ENCODE measurements around the gene FAM20A. TPM values are rescaled to one million over a fixed set of nuclear protein-coding genes. Genes with fewer than 3 reads are reported as not detected.

Gene FAM20A
- total and polyA plus RNA-seq, 2 donors (not counting 1 experiment from before 2014, with no cell fraction given) = not detected

DNA sequence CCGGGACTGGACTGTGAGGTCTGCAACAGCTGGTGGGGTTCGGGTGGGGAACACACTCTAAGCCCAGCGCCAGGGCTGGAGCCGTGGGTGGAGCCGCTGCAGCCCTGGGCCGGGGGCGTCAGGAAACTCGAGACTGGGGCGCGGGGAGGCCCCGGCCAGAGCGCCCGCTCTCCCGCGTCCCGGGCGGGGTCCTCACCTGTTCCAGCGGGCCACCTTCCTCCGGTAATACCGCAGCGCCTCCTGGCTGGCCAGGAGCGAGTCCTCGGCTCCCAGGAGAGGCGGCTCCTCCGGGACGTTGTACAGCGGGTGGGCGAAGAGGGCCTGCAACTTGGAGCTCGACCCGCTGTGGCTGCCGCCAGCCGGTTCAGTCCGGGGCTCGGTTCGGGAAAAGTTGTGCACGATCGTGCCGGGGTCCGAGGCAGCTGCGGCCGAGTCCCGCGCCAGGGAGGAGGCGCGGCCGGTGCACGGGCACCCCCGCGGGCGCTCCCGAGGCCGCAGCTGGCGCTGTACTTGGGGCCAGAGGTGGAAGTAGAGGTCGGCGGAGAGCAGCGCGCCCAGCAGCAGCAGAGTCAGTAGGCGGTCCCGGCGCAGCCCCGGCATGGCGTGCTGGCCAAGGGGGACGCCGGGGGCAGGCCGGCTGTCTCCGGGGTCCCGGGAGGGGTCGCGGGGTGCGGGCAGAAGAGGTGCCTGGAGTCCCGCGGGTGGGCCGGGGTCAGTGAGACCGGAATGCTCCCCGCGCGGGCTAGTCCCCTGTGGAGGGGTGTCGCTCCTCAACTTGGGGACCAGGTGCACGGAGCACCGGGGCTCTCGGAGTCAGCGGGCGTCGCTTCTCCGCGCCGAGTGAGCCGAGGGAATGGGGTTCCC lies 868 bp downstream of the FAM20A start:
- no peaks in the 10 kb centered on the region for H3K9me3 ChIP-seq (ENCODE audit: control extremely low read depth in 1 of 3, control insufficient read depth in 2 of 3, insufficient read depth in 1 of 3, low read length in 2 of 3)
- H3K27ac ChIP-seq (ENCODE audit: low read length in 2 of 2) = no peak overlapping the region
- H3K4me1 Mint-ChIP-seq = peaks cover 16% of the 10 kb centered on the region
- intact Hi-C loops (cut with micrococcal nuclease) = no loop called here
- peak overlapping the region; percentile 60 for H3K4me2 ChIP-seq (replicated peaks; ENCODE audit: low read depth, low read length, poor library complexity, severe bottlenecking)
- H3K4me1 ChIP-seq (ENCODE audit: control insufficient read depth in 2 of 2, insufficient read depth in 2 of 2, low read length in 2 of 2) = peaks cover 9 to 19% of the 10 kb centered on the region in 2 donors
- TF ChIP-seq, protein P1, sequence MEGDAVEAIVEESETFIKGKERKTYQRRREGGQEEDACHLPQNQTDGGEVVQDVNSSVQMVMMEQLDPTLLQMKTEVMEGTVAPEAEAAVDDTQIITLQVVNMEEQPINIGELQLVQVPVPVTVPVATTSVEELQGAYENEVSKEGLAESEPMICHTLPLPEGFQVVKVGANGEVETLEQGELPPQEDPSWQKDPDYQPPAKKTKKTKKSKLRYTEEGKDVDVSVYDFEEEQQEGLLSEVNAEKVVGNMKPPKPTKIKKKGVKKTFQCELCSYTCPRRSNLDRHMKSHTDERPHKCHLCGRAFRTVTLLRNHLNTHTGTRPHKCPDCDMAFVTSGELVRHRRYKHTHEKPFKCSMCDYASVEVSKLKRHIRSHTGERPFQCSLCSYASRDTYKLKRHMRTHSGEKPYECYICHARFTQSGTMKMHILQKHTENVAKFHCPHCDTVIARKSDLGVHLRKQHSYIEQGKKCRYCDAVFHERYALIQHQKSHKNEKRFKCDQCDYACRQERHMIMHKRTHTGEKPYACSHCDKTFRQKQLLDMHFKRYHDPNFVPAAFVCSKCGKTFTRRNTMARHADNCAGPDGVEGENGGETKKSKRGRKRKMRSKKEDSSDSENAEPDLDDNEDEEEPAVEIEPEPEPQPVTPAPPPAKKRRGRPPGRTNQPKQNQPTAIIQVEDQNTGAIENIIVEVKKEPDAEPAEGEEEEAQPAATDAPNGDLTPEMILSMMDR (IDR thresholded peaks at IDR 0.05) = no peak
- TF ChIP-seq EZH2 (IDR thresholded peaks at IDR 0.05; ENCODE audit: borderline replicate concordance, insufficient read depth, low read depth, low read length, poor library complexity, severe bottlenecking) = no peak
- ChIA-PET POLR2A (no interaction called here), CTCF (no interaction called here)
- no peak overlapping the region for H3K27ac Mint-ChIP-seq
- peaks cover 0 to 47% (median 33%) of the 10 kb centered on the region in 4 experiments for H3K27me3 ChIP-seq (replicated peaks in 1 of 4; ENCODE audit: control extremely low read depth in 1 of 4, control insufficient read depth in 3 of 4, insufficient read depth in 4 of 4, low read length in 3 of 4)
- DNase-seq (peak; percentile 8), ATAC-seq (ENCODE audit: low read depth) (no peak)
- H2AFZ ChIP-seq (ENCODE audit: insufficient read depth, low read depth, low read length, poor library complexity, severe bottlenecking) = peak overlapping the region; percentile 22
- H3K9ac ChIP-seq (ENCODE audit: low read length) = no peak overlapping the region
- no peaks in the 10 kb centered on the region for H3K79me2 ChIP-seq (ENCODE audit: control insufficient read depth, insufficient read depth, low read length)
- peaks cover 3% of the 10 kb centered on the region for H3K9me3 Mint-ChIP-seq (ENCODE audit: insufficient read depth)
- peak overlapping the region in 1 of 5 experiments; percentile 15 for H3K4me3 ChIP-seq (ENCODE audit: control extremely low read depth in 1 of 5, extremely low read depth in 1 of 5, insufficient read depth in 1 of 5, low read depth in 2 of 5, low read length in 4 of 5)
- peaks cover 62% of the 10 kb centered on the region for H3K27me3 Mint-ChIP-seq
- 3% methylated on average over 88 of the region's 88 CpGs for WGBS (ENCODE audit: insufficient coverage)
- no peaks in the 10 kb centered on the region for H3K36me3 ChIP-seq (replicated peaks in 1 of 2; ENCODE audit: control extremely low read depth in 1 of 2, control insufficient read depth in 1 of 2, extremely low read depth in 1 of 2, insufficient read depth in 2 of 2, low read length in 1 of 2)
- H4K20me1 ChIP-seq (ENCODE audit: control insufficient read depth, insufficient read depth, low read length, poor library complexity, severe bottlenecking) = no peaks in the 10 kb centered on the region
- H3K4me3 Mint-ChIP-seq = peak overlapping the region; percentile 81

DNA sequence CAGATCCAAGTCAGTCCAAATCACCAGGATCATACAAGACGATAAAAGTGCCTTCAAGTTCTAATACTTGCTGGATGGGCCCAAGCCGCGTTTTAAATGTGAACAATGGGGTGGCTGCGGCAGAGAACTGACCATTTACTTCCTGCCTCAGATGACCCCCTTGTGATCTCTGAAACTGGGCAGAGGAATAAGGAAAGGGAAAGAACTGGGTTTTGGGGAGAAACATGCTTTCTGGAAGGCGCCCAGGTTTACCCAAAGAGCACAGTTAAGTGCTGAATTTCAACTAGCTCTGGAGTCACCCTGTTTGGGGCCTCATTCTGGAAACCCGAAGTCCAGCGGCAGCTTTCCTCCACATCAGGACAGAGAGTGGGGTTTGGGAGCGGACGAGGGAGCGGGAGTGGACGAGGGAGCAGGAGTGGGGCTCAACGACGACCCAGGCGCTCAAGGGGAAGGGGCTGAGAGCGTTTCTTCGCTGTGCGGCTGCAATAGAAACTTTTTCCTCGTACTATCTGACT lies 1.6 kb downstream of the FAM20A start:
- Histone ChIP-seq H4K20me1 (ENCODE audit: control insufficient read depth, insufficient read depth, low read length, poor library complexity, severe bottlenecking) (no peaks in the 10 kb centered on the region), H3K79me2 (ENCODE audit: control insufficient read depth, insufficient read depth, low read length) (no peaks in the 10 kb centered on the region), H3K27ac (ENCODE audit: low read length in 2 of 2) (no peak overlapping the region), H3K36me3 (replicated peaks in 1 of 2; ENCODE audit: control extremely low read depth in 1 of 2, control insufficient read depth in 1 of 2, extremely low read depth in 1 of 2, insufficient read depth in 2 of 2, low read length in 1 of 2) (no peaks in the 10 kb centered on the region), H2AFZ (ENCODE audit: insufficient read depth, low read depth, low read length, poor library complexity, severe bottlenecking) (no peak overlapping the region), H3K27me3 (replicated peaks in 1 of 4; ENCODE audit: control extremely low read depth in 1 of 4, control insufficient read depth in 3 of 4, insufficient read depth in 4 of 4, low read length in 3 of 4) (peaks cover 0 to 47% (median 33%) of the 10 kb centered on the region in 4 experiments), H3K4me2 (replicated peaks; ENCODE audit: low read depth, low read length, poor library complexity, severe bottlenecking) (peak overlapping the region; percentile 60), H3K4me3 (ENCODE audit: control extremely low read depth in 1 of 5, extremely low read depth in 1 of 5, insufficient read depth in 1 of 5, low read depth in 2 of 5, low read length in 4 of 5) (no peak overlapping the region), H3K4me1 (ENCODE audit: control insufficient read depth in 2 of 2, insufficient read depth in 2 of 2, low read length in 2 of 2) (peaks cover 9 to 19% of the 10 kb centered on the region in 2 donors), H3K9ac (ENCODE audit: low read length) (no peak overlapping the region), H3K9me3 (ENCODE audit: control extremely low read depth in 1 of 3, control insufficient read depth in 2 of 3, insufficient read depth in 1 of 3, low read length in 2 of 3) (no peaks in the 10 kb centered on the region)
- TF ChIP-seq EZH2 (IDR thresholded peaks at IDR 0.05; ENCODE audit: borderline replicate concordance, insufficient read depth, low read depth, low read length, poor library complexity, severe bottlenecking) = no peak
- TF ChIP-seq, protein P1 (IDR thresholded peaks at IDR 0.05) = no peak
- CTCF ChIA-PET = no interaction called here
- peaks cover 16% of the 10 kb centered on the region for H3K4me1 Mint-ChIP-seq
- peaks cover 63% of the 10 kb centered on the region for H3K27me3 Mint-ChIP-seq
- intact Hi-C loops (cut with micrococcal nuclease) = no loop called here
- H3K9me3 Mint-ChIP-seq (ENCODE audit: insufficient read depth) = peaks cover 3% of the 10 kb centered on the region
- no peak overlapping the region for H3K27ac Mint-ChIP-seq
- ATAC-seq (ENCODE audit: low read depth) (no peak), DNase-seq (no peak)
- POLR2A ChIA-PET = no interaction called here
- 24% methylated on average over 18 of the region's 18 CpGs for WGBS (ENCODE audit: insufficient coverage)
- H3K4me3 Mint-ChIP-seq = peak overlapping the region; percentile 81

Measured in B cell (primary cell).